Sigmoid colon (tissue), 7 donors: Measurements from ENCODE around the gene NVL. TPM values are rescaled to one million over a fixed set of nuclear protein-coding genes. Genes with fewer than 3 reads are reported as not detected.

Experiments used
- DNase-seq: peaks from one replicate; pipeline ENCODE4 v3.0.0-alpha.2; 2019
- H3K27ac ChIP-seq, 4 donors: fragments of 200-600 bp; sonication (generic); one replicate each; pipeline ENCODE4 v1.5.1; 2016 to 2019; ENCODE audit warnings: mild to moderate bottlenecking in 1 of 4
- H3K27me3 ChIP-seq, 3 donors: fragments of 200-600 bp; sonication (generic); one replicate each; pipeline ENCODE4 v1.5.1; 2019; ENCODE audit warnings: mild to moderate bottlenecking in 1 of 3
- H3K36me3 ChIP-seq, 4 donors: fragments of 200-600 bp; sonication (generic); one replicate each; pipeline ENCODE4 v1.5.1; 2016 to 2019
- H3K4me1 ChIP-seq, 4 donors: fragments of 200-600 bp; sonication (generic); one replicate each; pipeline ENCODE4 v1.5.1; 2017 to 2019
- H3K4me3 ChIP-seq, 4 donors: fragments of 200-600 bp; sonication (generic); one replicate each; pipeline ENCODE4 v1.5.1; 2017 to 2019; ENCODE audit warnings: mild to moderate bottlenecking in 2 of 4, moderate library complexity in 1 of 4
- H3K9me3 ChIP-seq, 4 donors: fragments of 200-600 bp in 3 of 4; sonication (generic) in 3 of 4; one replicate each; pipeline versions ENCODE4 v1.5.1 to v1.6.1; 2013 to 2019
- CTCF ChIP-seq, 4 experiments: fragments of 450-650 bp in 3 of 4; fragments of 200-600 bp in 1 of 4; IDR thresholded peaks; one replicate each; pipeline ENCODE4 v1.5.1; 2016 to 2019; ENCODE audit warnings: antibody characterized with exemption in 4 of 4, mild to moderate bottlenecking in 3 of 4, moderate library complexity in 2 of 4
- EP300 ChIP-seq, 4 donors: sonication (generic); formaldehyde crosslinking; IDR thresholded peaks; one replicate each; pipeline ENCODE4 v1.6.1; 2017; ENCODE audit warnings: antibody characterized with exemption in 4 of 4
- POLR2A ChIP-seq, 2 donors: fragments of 450-650 bp; IDR thresholded peaks; one replicate each; pipeline ENCODE4 v1.6.1; 2016; ENCODE audit warnings: antibody characterized with exemption in 2 of 2, mild to moderate bottlenecking in 2 of 2, moderate library complexity in 2 of 2
- POLR2AphosphoS5 ChIP-seq, 4 donors: sonication (generic); formaldehyde crosslinking; IDR thresholded peaks; one replicate each; pipeline ENCODE4 v1.6.1; 2017; ENCODE audit warnings: antibody characterized with exemption in 4 of 4
- WGBS, 2 donors: extraction: QIAGEN DNeasy Blood & Tissue Kit; methylation state at CpG; one replicate each; pipeline ENCODE4 v1.1.7; 2013; 5-methylcytosine and 5-hydroxymethylcytosine counted together
- intact Hi-C: fragments of 100-400 bp; cut with DNase I; formaldehyde crosslinking; loops from one replicate; pipeline ENCODE4 v1.15.1; 2023
- polyA plus RNA-seq, 3 donors: library from polyadenylated mRNA; stranded (reverse); fragments of 200-250 nt; gene quantifications; one replicate each; pipeline ENCODE4 v1.2.3, GENCODE V29; 2013
- total RNA-seq, 4 donors: library from RNA; depleted of rRNA; stranded (reverse); fragments of >200 nt; gene quantifications; one replicate each; pipeline ENCODE4 v1.1.0, GENCODE V29; 2016
- donor health status: healthy with polysubstance abuse.
- donor health status: Bipolar disorder and iron deficiency.
- donor health status: healthy.

Gene NVL
- total and polyA plus RNA-seq, 7 donors = 21.4 to 32.4 (median 25.0) TPM

GRCh38 chr1:224234017-224234416 is 96.0 kb downstream of the NVL start:
- Histone ChIP-seq H3K27me3 (no peaks in the 10 kb centered on the region), H3K9me3 (no peaks in the 10 kb centered on the region), H3K27ac (no peak overlapping the region), H3K4me1 (no peaks in the 10 kb centered on the region), H3K36me3 (peaks cover 0 to 78% (median 22%) of the 10 kb centered on the region in 4 donors), H3K4me3 (no peak overlapping the region)
- DNase-seq = no peak
- TF ChIP-seq EP300 (IDR thresholded peaks at IDR 0.05) (no peak), POLR2AphosphoS5 (IDR thresholded peaks at IDR 0.05) (no peak)
- intact Hi-C loops = no loop called here

GRCh38 chr1:224226849-224227502 is 103.0 kb downstream of the NVL start:
- Histone ChIP-seq H3K36me3 (peaks cover 0 to 56% (median 23%) of the 10 kb centered on the region in 4 donors), H3K4me3 (no peak overlapping the region), H3K4me1 (peaks cover 0 to 22% (median 15%) of the 10 kb centered on the region in 4 donors), H3K27ac (no peak overlapping the region), H3K27me3 (no peaks in the 10 kb centered on the region), H3K9me3 (no peaks in the 10 kb centered on the region)
- 91 to 92% methylated on average over 6 of the region's 6 CpGs for WGBS, 2 donors
- no peak for TF ChIP-seq CTCF (IDR thresholded peaks at IDR 0.05)
- no peak for TF ChIP-seq POLR2AphosphoS5 (IDR thresholded peaks at IDR 0.05)
- TF ChIP-seq EP300 (IDR thresholded peaks at IDR 0.05) = no peak
- TF ChIP-seq POLR2A (IDR thresholded peaks at IDR 0.05) = no peak
- intact Hi-C loops = no loop called here
- no peak for DNase-seq

DNA sequence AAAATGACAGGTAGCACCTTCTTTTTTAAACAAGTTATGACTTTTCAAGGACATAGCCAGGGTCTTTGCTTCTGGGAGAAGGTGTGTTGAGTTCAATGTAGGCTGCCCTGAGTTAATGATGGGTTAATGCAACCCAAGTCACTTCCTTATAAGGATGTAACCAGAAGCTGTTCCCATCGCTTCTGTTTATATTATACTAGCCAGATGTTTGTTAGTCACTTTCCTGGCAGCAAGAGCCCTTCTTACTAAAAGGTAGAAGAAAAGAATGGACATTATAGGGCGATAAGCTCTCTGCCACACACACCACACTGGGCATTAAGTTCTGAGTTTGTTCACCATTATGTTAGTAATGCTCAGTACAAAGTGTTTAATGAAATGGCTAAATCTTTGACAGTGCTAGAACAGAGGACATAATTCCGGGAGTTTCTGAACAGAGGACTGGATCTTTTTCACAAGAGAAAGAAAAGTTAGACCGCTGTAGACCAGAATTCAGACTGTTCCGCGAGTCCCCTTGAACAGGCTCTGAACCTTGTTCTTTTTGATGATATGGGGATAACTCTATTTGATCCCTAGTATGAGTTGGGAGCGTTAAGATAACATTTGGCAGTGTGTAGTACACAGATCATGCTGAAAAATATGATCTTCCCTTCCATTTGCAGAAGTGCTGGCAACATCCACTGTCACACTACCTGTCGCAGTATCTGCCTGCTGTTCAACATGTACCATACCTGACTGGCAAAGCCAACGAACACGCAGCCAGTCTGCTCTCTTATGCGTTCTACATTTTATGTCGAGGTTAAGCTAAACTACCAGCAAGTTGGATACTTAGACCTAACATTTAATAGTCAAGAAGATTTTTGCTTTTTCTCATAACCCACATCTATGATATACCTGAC is 105.9 kb downstream of the NVL start:
- peak overlapping the region; percentile 51 to 80 (median 76) for H3K27ac ChIP-seq
- H3K4me1 ChIP-seq = peaks cover 0 to 22% (median 15%) of the 10 kb centered on the region in 4 donors
- H3K9me3 ChIP-seq = no peaks in the 10 kb centered on the region
- no peaks in the 10 kb centered on the region for H3K27me3 ChIP-seq
- no peak for DNase-seq
- no peak for TF ChIP-seq CTCF (IDR thresholded peaks at IDR 0.05)
- TF ChIP-seq POLR2AphosphoS5 (IDR thresholded peaks at IDR 0.05) = peak in 3 of 4 donors; percentile 44 to 63 (median 55)
- peak overlapping the region in 3 of 4 donors; percentile 1 to 23 (median 13) for H3K4me3 ChIP-seq
- H3K36me3 ChIP-seq = peaks cover 0 to 26% (median 8%) of the 10 kb centered on the region in 4 donors
- WGBS, 2 donors = 75 to 80% methylated on average over 12 of the region's 12 CpGs
- intact Hi-C loops = loop anchor here (2.0 kb wide), 1 partner anchor 41 kb away; the partner anchor contains the start of gene DEGS1

GRCh38 chr1:224219612-224220059 is 110.3 kb downstream of the NVL start:
- H3K27ac ChIP-seq = no peak overlapping the region
- no peak overlapping the region for H3K4me3 ChIP-seq
- no peaks in the 10 kb centered on the region for H3K27me3 ChIP-seq
- H3K9me3 ChIP-seq = no peaks in the 10 kb centered on the region
- H3K36me3 ChIP-seq = no peaks in the 10 kb centered on the region
- intact Hi-C loops = no loop called here
- WGBS, 2 donors = 77 to 84% methylated on average over 7 of the region's 7 CpGs
- TF ChIP-seq EP300 (IDR thresholded peaks at IDR 0.05) (no peak), POLR2A (IDR thresholded peaks at IDR 0.05) (no peak), POLR2AphosphoS5 (IDR thresholded peaks at IDR 0.05) (no peak), CTCF (IDR thresholded peaks at IDR 0.05) (no peak)
- H3K4me1 ChIP-seq = peaks cover 0 to 18% (median 12%) of the 10 kb centered on the region in 4 donors
- no peak for DNase-seq

DNA sequence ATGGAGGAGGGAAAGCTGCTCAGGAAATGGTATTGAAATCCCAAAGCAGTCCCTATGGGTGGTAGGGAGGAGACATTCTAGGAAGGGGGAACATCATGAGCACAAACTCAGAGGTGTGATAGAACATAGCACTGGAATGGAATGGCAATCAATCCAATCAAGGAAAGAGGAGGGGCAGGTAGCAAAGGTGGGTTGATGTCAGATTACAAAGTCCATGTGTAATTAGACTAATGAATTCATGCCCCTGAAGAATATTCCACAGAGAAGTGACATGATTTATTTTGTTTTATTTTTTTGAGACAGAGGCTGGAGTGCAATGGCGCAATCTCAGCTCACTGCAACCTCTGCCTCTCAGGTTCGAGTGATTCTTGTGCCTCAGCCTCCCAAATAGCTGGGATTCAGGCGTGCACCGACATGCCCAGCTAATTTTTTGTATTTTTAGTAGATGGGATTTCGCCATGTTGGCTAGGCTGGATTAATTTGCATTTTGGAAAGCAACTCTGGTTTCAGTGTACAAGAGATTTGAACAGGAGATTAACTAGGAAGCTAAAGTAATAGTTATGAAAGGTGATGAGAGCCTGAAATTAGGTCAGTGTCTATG is 110.9 kb downstream of the NVL start:
- no peak for DNase-seq
- 83 to 87% methylated on average over 5 of the region's 5 CpGs for WGBS, 2 donors
- H3K27ac ChIP-seq = no peak overlapping the region
- H3K4me1 ChIP-seq = peaks cover 0 to 13% (median 7%) of the 10 kb centered on the region in 4 donors
- no peaks in the 10 kb centered on the region for H3K27me3 ChIP-seq
- TF ChIP-seq EP300 (IDR thresholded peaks at IDR 0.05) = no peak
- no peak for TF ChIP-seq POLR2AphosphoS5 (IDR thresholded peaks at IDR 0.05)
- TF ChIP-seq CTCF (IDR thresholded peaks at IDR 0.05) = no peak
- TF ChIP-seq POLR2A (IDR thresholded peaks at IDR 0.05) = no peak
- H3K9me3 ChIP-seq = no peaks in the 10 kb centered on the region
- no peaks in the 10 kb centered on the region for H3K36me3 ChIP-seq
- H3K4me3 ChIP-seq = no peak overlapping the region
- intact Hi-C loops = no loop called here
